Heart right ventricle (tissue), 16 donors: Measurements from ENCODE around the gene NFU1. TPM values are rescaled to one million over a fixed set of nuclear protein-coding genes. Genes with fewer than 3 reads are reported as not detected.

Experiments used
- ATAC-seq, 8 donors: fragments of 200-7000 bp; cut with Tn5 transposase; one replicate each; pipeline ENCODE4 v1.9.1; 2020; ENCODE audit warnings: mild to moderate bottlenecking in 8 of 8, moderate library complexity in 8 of 8, moderate number of reproducible peaks in 1 of 8
- DNase-seq, 2 donors: peaks; one replicate each; pipeline ENCODE4 v3.0.0-alpha.2; 2020
- H3K27ac ChIP-seq, 10 donors: fragments of 200-600 bp; sonication (generic) in 2 of 10; one replicate each; pipeline versions ENCODE4 v1.5.0 to v1.8.0; 2020 to 2022; ENCODE audit warnings: mild to moderate bottlenecking in 3 of 10
- H3K27me3 ChIP-seq, 7 donors: fragments of 200-600 bp; one replicate each; pipeline ENCODE4 v1.8.0; 2021 to 2022; ENCODE audit warnings: mild to moderate bottlenecking in 2 of 7
- H3K36me3 ChIP-seq, 9 donors: fragments of 200-600 bp; sonication (generic) in 1 of 9; one replicate each; pipeline versions ENCODE4 v1.5.0 to v1.8.0; 2020 to 2022; ENCODE audit warnings: mild to moderate bottlenecking in 2 of 9
- H3K4me1 ChIP-seq, 9 donors: fragments of 200-600 bp; sonication (generic) in 1 of 9; one replicate each; pipeline versions ENCODE4 v1.5.0 to v1.8.0; 2020 to 2022; ENCODE audit warnings: mild to moderate bottlenecking in 4 of 9
- H3K4me3 ChIP-seq, 10 donors: fragments of 200-600 bp; sonication (generic) in 2 of 10; one replicate each; pipeline versions ENCODE4 v1.5.0 to v1.8.0; 2020 to 2022; ENCODE audit warnings: mild to moderate bottlenecking in 7 of 10, moderate library complexity in 2 of 10
- H3K9me3 ChIP-seq, 11 donors: fragments of 200-600 bp in 10 of 11; sonication (generic) in 2 of 11; one replicate each; pipeline versions ENCODE4 v1.5.0 to v1.8.0; 2013 to 2022; ENCODE audit warnings: mild to moderate bottlenecking in 2 of 11, control low read depth in 1 of 11, moderate library complexity in 1 of 11
- WGBS, 2 donors: extraction: QIAGEN DNeasy Blood & Tissue Kit; methylation state at CpG; one replicate each; pipeline ENCODE4 v1.1.7; 2013; ENCODE audit warnings: inconsistent platforms in 1 of 2; 5-methylcytosine and 5-hydroxymethylcytosine counted together
- intact Hi-C, 10 donors: fragments of 100-400 bp; cut with DNase I; formaldehyde crosslinking; loops; one replicate each; pipeline versions ENCODE4 v1.11.1 to v1.14.2; 2022
- polyA plus RNA-seq, 2 donors: library from polyadenylated mRNA; stranded (reverse); fragments of 200-250 nt; gene quantifications; one replicate each; pipeline ENCODE4 v1.2.3, GENCODE V29; 2013
- total RNA-seq, 10 donors: library from RNA; stranded (reverse); fragmentation: NEBNext Ultra II Directional in 3 of 10; extraction: Animal tissue kit (Norgen Biotek cat#: 25700) in 3 of 10; gene quantifications; one replicate each; pipeline versions ENCODE4 v1.2.1 to v1.2.4, GENCODE V29; 2021 to 2023
- TF ChIP-seq, protein P1 (sequence below), 9 donors: fragments of 200-600 bp; sonication (generic) in 2 of 9; IDR thresholded peaks; one replicate each; pipeline versions ENCODE4 v1.5.0 to v1.8.0; 2021 to 2022; ENCODE audit warnings: antibody characterized with exemption in 9 of 9, mild to moderate bottlenecking in 5 of 9, moderate library complexity in 1 of 9
- donor health status: Arrhythmogenic right ventricular cardiomyopathy.
- donor health status: ischemic (EF 13 %, LVEDD 7.1; RV severe dilation, severe dysfunction).
- donor health status: healthy with polysubstance abuse.
- donor health status: DM: no; HTN: yes; CAD: no.
- donor health status: DM: no; HTN: no; CAD: no.
- donor health status: ischemic (EF 25% LVEDD 6.9; RV normal size, moderate dysfunction).
- donor health status: ischemic (EF 25% LVEDD 5.7; RV mildly dilated, moderate dysfunction).
- donor health status: healthy.
- donor health status: DM: yes; HTN: yes; CAD: no.
- donor health status: Ischemic cardiomyopathy.
- donor health status: ischemic (EF 35%, LVEDD 5.7; RV mildly dilated, moderate dysfunction).
- donor health status: nonischemic (EF 11% LVEDD 7.7; RV severe dilation, severe dysfunction).
- donor health status: DM: yes; HTN: yes; CAD: no.
- donor health status: PGD.
- donor health status: ischemic (EF 29% LVEDD 5.4; RV normal size, mild dysfunction).
- donor health status: nonischemic (EF 23%, LVEDD 6.1; RV moderate dilation, normal function).

Gene NFU1
- total and polyA plus RNA-seq, 12 donors, result 72.0 to 148 (median 120) TPM

DNA sequence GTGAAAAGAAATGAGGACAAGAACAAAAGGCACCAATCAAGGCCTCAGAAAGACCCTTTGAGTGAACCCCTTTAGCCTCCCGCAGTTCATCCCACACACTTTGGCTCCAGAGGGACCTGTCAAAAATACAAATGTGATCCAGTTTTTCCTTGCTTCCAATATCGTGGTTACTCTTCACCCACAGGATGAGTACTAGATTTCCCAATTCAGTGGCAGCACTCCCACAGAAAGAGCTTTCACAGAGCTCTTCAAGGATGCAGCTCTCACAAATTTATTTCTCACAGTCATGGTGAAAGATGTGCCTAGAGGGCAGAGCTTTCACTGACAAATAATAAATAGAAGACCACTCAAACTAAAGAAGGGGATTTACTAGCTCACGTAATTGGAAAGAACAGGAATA, 47.2 kb downstream of the NFU1 start:
- Histone ChIP-seq H3K9me3 (no peaks in the 10 kb centered on the region), H3K27ac (no peak overlapping the region), H3K27me3 (no peaks in the 10 kb centered on the region), H3K4me3 (no peak overlapping the region), H3K4me1 (peaks cover 0 to 33% (median 17%) of the 10 kb centered on the region in 9 donors), H3K36me3 (peaks cover 0 to 21% (median 11%) of the 10 kb centered on the region in 9 donors)
- intact Hi-C loops, result no loop called here
- ATAC-seq, result no peak
- 84 to 88% methylated on average over 3 of the region's 3 CpGs for WGBS, 2 donors
- TF ChIP-seq, protein P1, sequence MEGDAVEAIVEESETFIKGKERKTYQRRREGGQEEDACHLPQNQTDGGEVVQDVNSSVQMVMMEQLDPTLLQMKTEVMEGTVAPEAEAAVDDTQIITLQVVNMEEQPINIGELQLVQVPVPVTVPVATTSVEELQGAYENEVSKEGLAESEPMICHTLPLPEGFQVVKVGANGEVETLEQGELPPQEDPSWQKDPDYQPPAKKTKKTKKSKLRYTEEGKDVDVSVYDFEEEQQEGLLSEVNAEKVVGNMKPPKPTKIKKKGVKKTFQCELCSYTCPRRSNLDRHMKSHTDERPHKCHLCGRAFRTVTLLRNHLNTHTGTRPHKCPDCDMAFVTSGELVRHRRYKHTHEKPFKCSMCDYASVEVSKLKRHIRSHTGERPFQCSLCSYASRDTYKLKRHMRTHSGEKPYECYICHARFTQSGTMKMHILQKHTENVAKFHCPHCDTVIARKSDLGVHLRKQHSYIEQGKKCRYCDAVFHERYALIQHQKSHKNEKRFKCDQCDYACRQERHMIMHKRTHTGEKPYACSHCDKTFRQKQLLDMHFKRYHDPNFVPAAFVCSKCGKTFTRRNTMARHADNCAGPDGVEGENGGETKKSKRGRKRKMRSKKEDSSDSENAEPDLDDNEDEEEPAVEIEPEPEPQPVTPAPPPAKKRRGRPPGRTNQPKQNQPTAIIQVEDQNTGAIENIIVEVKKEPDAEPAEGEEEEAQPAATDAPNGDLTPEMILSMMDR (IDR thresholded peaks at IDR 0.05), result no peak
- DNase-seq, result no peak

DNA sequence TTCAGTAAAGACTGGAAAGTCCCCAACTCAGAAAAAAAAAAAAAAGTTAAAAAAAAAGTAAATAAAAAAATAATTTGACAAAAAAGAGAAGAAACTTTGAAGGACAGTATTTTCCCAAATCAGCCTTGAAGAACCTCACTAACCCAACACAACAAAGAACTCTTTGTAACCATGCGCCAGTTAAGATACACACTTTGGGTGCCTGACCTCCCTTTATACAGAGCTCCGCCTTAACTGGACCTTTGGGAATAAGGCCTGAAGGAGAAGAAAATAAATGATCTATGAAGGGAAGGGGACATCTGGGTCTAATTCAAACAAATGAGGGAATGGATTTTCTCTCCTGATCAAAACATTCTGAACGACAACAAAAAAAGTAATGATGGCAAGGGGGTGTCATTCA, 48.0 kb downstream of the NFU1 start:
- Histone ChIP-seq H3K27me3 (no peaks in the 10 kb centered on the region), H3K9me3 (no peaks in the 10 kb centered on the region), H3K4me3 (no peak overlapping the region), H3K4me1 (peaks cover 0 to 40% (median 18%) of the 10 kb centered on the region in 9 donors), H3K27ac (no peak overlapping the region), H3K36me3 (peaks cover 0 to 14% (median 5%) of the 10 kb centered on the region in 9 donors)
- intact Hi-C loops, result loop anchor here in 2 of 10 donors (5.0 to 10.0 kb wide), 2 partner anchors 48 to 326 kb away; partner anchors contain the start of gene NFU1 (in 2 of the 2)
- DNase-seq (no peak), ATAC-seq (no peak)
- WGBS, 2 donors, result 93 to 99% methylated on average over 3 of the region's 3 CpGs
- TF ChIP-seq, protein P1 (IDR thresholded peaks at IDR 0.05), result no peak

DNA sequence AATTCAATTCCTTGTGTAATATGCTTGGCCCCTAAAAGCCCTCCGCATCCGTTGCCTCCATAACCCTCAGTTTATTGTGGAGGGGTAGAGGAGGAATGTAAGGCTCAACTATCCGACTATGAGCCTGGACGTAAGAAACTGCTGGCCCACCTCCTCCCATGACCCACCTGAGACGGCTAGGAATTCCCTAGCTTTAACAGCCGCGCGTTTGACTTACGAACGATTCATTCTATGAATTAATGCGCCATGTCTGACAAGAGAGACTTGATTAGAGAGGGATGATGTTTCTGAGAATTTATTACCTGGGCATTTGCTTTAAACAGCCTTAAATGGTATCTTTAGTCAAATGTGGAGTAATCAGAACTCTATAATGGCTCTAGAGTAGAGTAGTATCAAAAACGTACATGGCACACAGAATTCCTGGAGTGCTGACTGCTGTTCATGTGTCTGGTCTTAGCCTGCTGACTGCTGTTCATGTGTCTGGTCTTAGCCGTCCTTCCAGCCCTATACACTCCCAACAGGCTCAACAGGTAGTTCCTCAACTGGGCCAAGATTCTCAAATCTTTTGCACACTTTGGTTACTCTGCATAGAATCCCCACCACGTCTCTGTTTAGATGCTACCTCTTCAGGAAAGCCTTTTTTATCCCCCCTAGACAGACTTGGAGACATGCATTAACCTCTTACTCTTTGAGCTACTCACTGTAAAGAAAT, 49.3 kb downstream of the NFU1 start:
- intact Hi-C loops, result loop anchor here in 2 of 10 donors (5.0 to 10.0 kb wide), 2 partner anchors 49 to 327 kb away; partner anchors contain the start of gene NFU1 (in 2 of the 2)
- 65 to 67% methylated on average over 14 of the region's 14 CpGs for WGBS, 2 donors
- Histone ChIP-seq H3K9me3 (no peaks in the 10 kb centered on the region), H3K36me3 (peaks cover 0 to under 1% (median 0%) of the 10 kb centered on the region in 9 donors), H3K27ac (peak overlapping the region in 9 of 10 donors; percentile 57 to 92 (median 84)), H3K27me3 (no peaks in the 10 kb centered on the region), H3K4me1 (peaks cover 0 to 53% (median 31%) of the 10 kb centered on the region in 9 donors), H3K4me3 (peak overlapping the region; percentile 16 to 96 (median 88))
- peak in 1 of 8 donors; percentile 2 for ATAC-seq
- TF ChIP-seq, protein P1 (IDR thresholded peaks at IDR 0.05), result no peak
- DNase-seq, result peak in 1 of 2 donors; percentile 11

DNA sequence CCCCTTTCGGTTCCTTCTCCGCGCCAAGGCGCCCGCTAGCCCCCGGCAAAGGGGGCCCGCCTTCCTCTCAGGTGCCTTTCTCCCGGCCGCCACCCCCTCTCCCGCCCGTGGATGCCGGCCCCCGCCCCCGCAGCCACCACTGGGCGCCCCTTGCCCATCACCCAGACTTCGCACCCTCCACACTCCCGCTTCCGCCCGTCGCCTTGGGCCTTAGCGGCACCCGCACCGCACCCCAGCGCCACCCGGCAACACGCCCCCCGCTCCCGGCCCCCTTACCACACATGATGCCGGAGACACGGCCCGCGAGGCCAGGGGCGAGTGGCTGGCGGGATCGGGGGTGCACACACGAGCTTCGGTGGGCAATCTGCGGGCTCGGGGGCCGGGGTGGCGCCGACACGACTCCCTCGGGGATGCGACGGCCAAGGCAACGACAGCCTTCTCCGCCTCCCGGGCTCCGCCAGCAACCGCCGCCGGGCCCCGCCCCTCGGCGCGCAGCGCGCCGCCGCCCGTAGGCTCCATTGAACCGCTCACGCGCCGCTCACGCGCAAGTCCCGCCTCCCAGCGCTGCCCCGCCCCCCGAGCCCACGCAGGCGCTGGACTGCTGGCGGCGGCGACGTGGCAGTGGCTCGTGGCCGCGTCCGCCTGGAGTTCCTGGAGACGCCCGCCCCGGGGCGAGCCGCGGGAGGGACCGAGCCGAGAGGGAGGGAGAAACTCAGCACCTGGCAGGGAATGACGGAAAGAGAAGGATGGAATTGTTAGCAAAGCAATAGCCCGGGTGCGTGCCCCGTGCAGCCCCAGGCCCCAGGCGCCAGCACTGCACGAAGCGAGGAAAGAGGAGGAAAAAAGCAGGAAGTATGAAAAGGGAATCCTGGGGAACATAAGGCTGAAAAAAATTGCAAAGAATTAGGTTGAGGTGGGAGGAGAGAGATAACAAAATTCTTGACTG, 50.2 kb downstream of the NFU1 start, which contains the start of gene GFPT1:
Gene GFPT1, minus strand, starts transcription at position 439 of the 946 bp plus-strand sequence. Its CDS starts 156 bp downstream, at position 283.
- Histone ChIP-seq H3K4me3 (peak within 1 kb of the TSS; percentile 84 to 96 (median 88)), H3K27me3 (no peaks in the 10 kb centered on the region), H3K4me1 (peaks cover 0 to 62% (median 31%) of the 10 kb centered on the region in 9 donors), H3K36me3 (no peaks in the 10 kb centered on the region), H3K9me3 (no peaks in the 10 kb centered on the region), H3K27ac (peak within 1 kb of the TSS; percentile 54 to 92 (median 86))
- TF ChIP-seq, protein P1 (IDR thresholded peaks at IDR 0.05), result peak in 2 of 9 donors; percentile 1 to 9
- WGBS, 2 donors, result 0 to 1% methylated on average over 93 to 97 of the region's 97 CpGs
- intact Hi-C loops, result loop anchor here in 2 of 10 donors (5.0 to 10.0 kb wide), 2 partner anchors 50 to 328 kb away; partner anchors contain the start of gene NFU1 (in 2 of the 2)
- DNase-seq, result peak; percentile 93 to 97
- peak; percentile 98 to 99 (median 99) for ATAC-seq
